ENCODE data around the gene KRT81. TPM values are rescaled to one million over a fixed set of nuclear protein-coding genes. Genes with fewer than 3 reads are reported as not detected.
"Not testable (repeated sequence)": the region's sequence is repeated elsewhere in the genome, so short reads cannot be mapped to it uniquely, and the experiment has no call there.

Gene KRT81
- total and polyA plus RNA-seq, 10 donors: 0.05 to 0.37 TPM; not detected in 8

DNA sequence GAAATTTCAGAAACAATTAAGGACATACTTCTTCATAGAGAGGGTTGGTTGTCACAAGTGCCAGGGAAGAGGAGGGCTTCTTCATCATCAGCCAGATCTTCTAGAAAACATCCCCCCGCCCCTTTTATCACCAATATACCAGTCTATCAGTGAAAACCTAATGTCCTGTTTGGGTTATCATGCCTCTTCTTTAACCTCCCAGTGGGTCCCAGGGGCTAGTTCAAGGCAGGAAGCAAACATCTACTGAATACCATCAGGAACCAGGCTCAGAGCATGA lies 30.2 kb downstream of the KRT81 start:
- no peak overlapping the region for H3K27ac ChIP-seq
- 80 to 94% (median 84%) methylated on average over 1 of the region's 1 CpG for WGBS, 5 donors
- no peaks in the 10 kb centered on the region for H3K9me3 ChIP-seq
- intact Hi-C loops (cut with DNase I; ENCODE audit: low total_unique reads): no loop called here
- no peak for TF ChIP-seq POLR2A (IDR thresholded peaks at IDR 0.05)
- TF ChIP-seq, protein P1, sequence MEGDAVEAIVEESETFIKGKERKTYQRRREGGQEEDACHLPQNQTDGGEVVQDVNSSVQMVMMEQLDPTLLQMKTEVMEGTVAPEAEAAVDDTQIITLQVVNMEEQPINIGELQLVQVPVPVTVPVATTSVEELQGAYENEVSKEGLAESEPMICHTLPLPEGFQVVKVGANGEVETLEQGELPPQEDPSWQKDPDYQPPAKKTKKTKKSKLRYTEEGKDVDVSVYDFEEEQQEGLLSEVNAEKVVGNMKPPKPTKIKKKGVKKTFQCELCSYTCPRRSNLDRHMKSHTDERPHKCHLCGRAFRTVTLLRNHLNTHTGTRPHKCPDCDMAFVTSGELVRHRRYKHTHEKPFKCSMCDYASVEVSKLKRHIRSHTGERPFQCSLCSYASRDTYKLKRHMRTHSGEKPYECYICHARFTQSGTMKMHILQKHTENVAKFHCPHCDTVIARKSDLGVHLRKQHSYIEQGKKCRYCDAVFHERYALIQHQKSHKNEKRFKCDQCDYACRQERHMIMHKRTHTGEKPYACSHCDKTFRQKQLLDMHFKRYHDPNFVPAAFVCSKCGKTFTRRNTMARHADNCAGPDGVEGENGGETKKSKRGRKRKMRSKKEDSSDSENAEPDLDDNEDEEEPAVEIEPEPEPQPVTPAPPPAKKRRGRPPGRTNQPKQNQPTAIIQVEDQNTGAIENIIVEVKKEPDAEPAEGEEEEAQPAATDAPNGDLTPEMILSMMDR (IDR thresholded peaks at IDR 0.05 in 8 of 11, conservative IDR thresholded peaks at IDR 0.05 in 3 of 11): no peak
- H3K36me3 ChIP-seq: no peaks in the 10 kb centered on the region
- H3K4me1 ChIP-seq: peaks cover 0 to 28% (median 16%) of the 10 kb centered on the region in 6 donors
- H3K4me3 ChIP-seq: no peak overlapping the region
- DNase-seq: no peak
- peaks cover 0 to 76% (median 25%) of the 10 kb centered on the region in 7 donors for H3K27me3 ChIP-seq (replicated peaks in 1 of 7)

DNA sequence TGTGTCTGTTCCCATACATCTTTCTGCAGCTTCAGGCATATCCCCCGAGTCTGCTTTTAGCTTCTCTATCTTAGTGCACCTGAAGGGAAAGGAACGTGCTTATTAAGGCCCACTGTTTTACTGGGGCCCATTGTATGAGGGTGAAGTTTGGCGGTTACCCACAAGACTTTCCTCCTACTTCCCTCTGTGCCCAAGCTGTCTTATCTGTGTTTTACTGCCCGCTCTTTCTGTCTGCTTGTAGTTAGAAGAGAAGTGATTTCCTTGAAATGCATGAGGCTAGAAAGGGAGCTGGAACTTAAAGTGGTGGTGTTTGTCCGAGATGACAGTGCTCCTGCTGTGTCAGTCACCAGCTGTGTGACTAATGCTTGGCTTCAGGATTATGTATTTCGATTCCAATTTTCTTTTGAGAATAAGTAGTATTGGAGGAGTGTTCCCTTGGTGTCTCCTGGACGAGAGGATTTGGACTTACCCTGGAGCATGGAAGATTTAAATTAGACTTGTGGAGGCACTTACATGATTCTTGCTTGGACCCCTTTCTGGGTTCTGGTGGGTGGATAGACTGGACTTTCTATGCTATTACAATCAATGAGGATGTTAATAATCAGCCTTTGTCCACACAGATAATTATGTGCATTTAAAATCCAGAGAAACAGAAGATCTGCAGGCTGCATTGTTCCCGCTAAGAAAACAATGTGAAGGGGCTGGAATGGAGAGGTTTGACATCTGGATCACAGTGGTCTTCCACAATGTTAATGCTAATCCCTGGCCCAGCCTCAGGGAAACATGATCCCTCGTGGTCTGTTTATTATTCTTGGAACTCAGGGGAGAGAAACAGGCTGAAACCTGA lies 30.8 kb downstream of the KRT81 start:
- Histone ChIP-seq H3K36me3 (no peaks in the 10 kb centered on the region), H3K27ac (no peak overlapping the region), H3K4me1 (peaks cover 0 to 28% (median 16%) of the 10 kb centered on the region in 6 donors), H3K9me3 (no peaks in the 10 kb centered on the region), H3K4me3 (no peak overlapping the region), H3K27me3 (replicated peaks in 1 of 7) (peaks cover 0 to 80% (median 29%) of the 10 kb centered on the region in 7 donors)
- peak; percentile 2 for DNase-seq
- no peak for TF ChIP-seq POLR2A (IDR thresholded peaks at IDR 0.05)
- intact Hi-C loops (cut with DNase I; ENCODE audit: low total_unique reads): no loop called here
- WGBS, 5 donors: 26 to 49% (median 40%) methylated on average over 9 of the region's 9 CpGs

DNA sequence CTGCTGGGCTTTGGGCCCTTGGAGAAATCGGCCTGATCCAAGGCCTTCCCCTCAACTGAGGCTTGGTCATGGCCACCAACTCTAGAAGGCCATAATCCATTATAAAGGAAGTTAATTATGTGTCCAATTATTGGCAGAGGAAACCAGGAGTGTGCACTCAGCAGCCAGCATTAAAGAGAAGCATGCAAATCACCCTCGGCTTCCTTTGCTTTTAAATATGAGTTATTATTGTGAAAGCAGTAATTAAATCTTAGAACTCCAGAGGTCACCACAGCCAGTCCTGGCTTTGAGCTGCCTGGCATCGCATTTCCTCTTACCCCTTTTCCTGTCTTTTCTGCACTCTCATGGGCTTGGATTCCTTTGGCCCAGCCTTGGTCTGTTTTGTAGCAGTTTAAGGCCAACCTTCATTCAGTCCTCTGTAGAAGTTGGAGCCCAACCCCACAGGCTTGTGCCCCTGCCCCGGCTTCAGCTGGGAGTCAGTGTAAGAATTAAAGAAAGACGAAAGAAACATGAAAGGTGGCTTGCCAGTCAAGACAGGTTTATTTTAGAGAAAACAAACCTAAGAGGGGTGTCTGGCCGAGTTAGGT lies 31.6 kb downstream of the KRT81 start:
- intact Hi-C loops (cut with DNase I; ENCODE audit: low total_unique reads): no loop called here
- Histone ChIP-seq H3K27ac (no peak overlapping the region), H3K27me3 (replicated peaks in 1 of 7) (peaks cover 0 to 88% (median 29%) of the 10 kb centered on the region in 7 donors), H3K36me3 (no peaks in the 10 kb centered on the region), H3K4me1 (peaks cover 0 to 25% (median 16%) of the 10 kb centered on the region in 6 donors), H3K9me3 (no peaks in the 10 kb centered on the region), H3K4me3 (no peak overlapping the region)
- TF ChIP-seq POLR2AphosphoS5 (IDR thresholded peaks at IDR 0.05): no peak
- TF ChIP-seq, protein P1 (IDR thresholded peaks at IDR 0.05 in 8 of 11, conservative IDR thresholded peaks at IDR 0.05 in 3 of 11): no peak
- TF ChIP-seq POLR2A (IDR thresholded peaks at IDR 0.05): no peak
- peak; percentile 51 for DNase-seq
- 35 to 46% (median 38%) methylated on average over 6 of the region's 6 CpGs for WGBS, 5 donors

DNA sequence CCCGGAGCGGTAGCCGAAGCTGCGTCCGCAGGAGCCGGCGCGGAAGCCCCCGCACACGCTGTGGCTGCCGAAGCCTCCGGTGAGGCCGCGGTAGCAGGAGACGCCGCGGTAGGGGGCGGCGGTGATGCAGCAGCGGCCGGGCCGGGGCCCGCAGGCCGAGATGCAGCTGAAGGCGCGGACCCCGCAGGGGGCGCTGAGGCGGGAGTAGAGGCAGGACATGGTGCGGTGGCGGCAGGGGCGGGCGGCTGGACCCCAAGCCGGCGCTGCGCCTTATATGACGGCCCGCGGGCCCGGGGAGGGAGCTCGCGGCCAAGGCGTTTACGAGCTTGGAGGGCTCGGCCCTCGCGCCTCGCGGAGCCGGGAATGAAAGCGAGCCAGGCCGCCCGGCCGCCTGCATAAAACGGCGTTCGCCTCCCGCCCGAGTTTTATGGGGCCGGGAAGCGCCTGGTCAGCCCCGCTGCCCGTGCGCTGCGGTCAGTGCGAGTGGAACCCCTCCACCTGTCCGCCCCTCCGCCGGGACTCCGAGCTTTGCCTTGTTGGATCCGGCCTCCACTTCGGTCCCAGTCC lies 32.9 kb downstream of the KRT81 start:
- Histone ChIP-seq H3K27me3 (replicated peaks in 1 of 7) (peaks cover 0 to 95% (median 29%) of the 10 kb centered on the region in 7 donors), H3K4me3 (peak overlapping the region in 2 of 8 donors; percentile 11 to 39), H3K36me3 (no peaks in the 10 kb centered on the region), H3K9me3 (no peaks in the 10 kb centered on the region), H3K4me1 (peaks cover 0 to 25% (median 16%) of the 10 kb centered on the region in 6 donors), H3K27ac (no peak overlapping the region)
- peak; percentile 72 for DNase-seq
- TF ChIP-seq, protein P1 (IDR thresholded peaks at IDR 0.05 in 8 of 11, conservative IDR thresholded peaks at IDR 0.05 in 3 of 11): peak in 1 of 11 experiments; percentile 22
- TF ChIP-seq POLR2A (IDR thresholded peaks at IDR 0.05) (no peak), POLR2AphosphoS5 (IDR thresholded peaks at IDR 0.05) (peak in 1 of 3 donors; percentile 37)
- intact Hi-C loops (cut with DNase I; ENCODE audit: low total_unique reads): no loop called here
- WGBS, 5 donors: 6 to 16% (median 7%) methylated on average over 37 to 72 of the region's 72 CpGs

DNA sequence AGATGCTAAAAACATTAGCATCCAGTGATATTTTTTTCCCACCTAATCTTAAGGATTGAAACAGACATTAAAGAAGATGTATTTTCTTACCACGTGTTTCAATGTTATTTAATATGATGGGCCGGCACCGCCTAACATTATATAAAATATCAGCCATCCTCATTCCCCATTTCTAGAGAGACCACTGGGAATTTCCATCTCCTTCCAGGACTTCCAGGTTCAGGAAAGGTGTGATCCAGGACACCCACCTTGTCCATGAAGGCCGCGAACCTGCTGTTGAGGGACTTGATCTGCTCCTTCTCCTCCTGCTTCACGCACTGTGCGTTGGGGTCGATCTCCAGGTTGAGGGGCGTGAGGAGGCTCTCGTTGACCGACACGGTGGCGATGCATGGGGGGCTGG lies 33.4 kb downstream of the KRT81 start:
- H3K9me3 ChIP-seq; intact Hi-C loops (cut with DNase I; ENCODE audit: low total_unique reads); H3K36me3 ChIP-seq; DNase-seq; H3K27ac ChIP-seq: not testable (repeated sequence)
- peak overlapping the region in 2 of 8 donors; percentile 11 to 39 for H3K4me3 ChIP-seq
- peaks cover 0 to 25% (median 16%) of the 10 kb centered on the region in 6 donors for H3K4me1 ChIP-seq
- H3K27me3 ChIP-seq (replicated peaks in 1 of 7): peaks cover 0 to 96% (median 29%) of the 10 kb centered on the region in 7 donors
- WGBS, 5 donors: 45 to 58% (median 48%) methylated on average over 12 to 13 of the region's 13 CpGs

All from spleen (tissue), 11 donors.